HepG2 (cell line): ENCODE data around the gene ZBTB46. TPM values are rescaled to one million over a fixed set of nuclear protein-coding genes. Genes with fewer than 3 reads are reported as not detected.
A peak's percentile ranks its signal among the peaks of the same experiment; 100 is the strongest.

Experiments used
- ATAC-seq: fragments of 200-7000 bp; cut with Tn5 transposase; 3 replicates; pipeline ENCODE4 v1.9.1; 2020; ENCODE audit warnings: mild to moderate bottlenecking, moderate library complexity
- BruUV-seq: library from RNA; stranded (reverse); fragments of 400-500 nt; replicated peaks from 2 replicates; lab custom pipeline; 2021; lab: Mats Ljungman, UMichigan
- CTCF ChIA-PET: fragments of 300-600 bp; formaldehyde crosslinking; extraction: SDS; loops from one replicate; lab custom pipeline; 2021; ENCODE audit warnings: low total read pairs, inconsistent platforms, low intra/inter-chr PET ratio; lab: Yijun Ruan, JAX
- POLR2A ChIA-PET: fragments of 350-600 bp; sonication (Branson Sonifier 250); formaldehyde crosslinking; loops from one replicate; lab custom pipeline; 2020; ENCODE audit warnings: antibody characterized with exemption, inconsistent platforms; lab: Yijun Ruan, JAX
- DNase-seq: peaks from one replicate; pipeline ENCODE4 v3.0.0-alpha.2; 2015; ENCODE audit warnings: low spot score
- FAIRE-seq: peaks from 3 replicates; lab custom pipeline; 2011; peaks lifted over from hg19 to GRCh38; lab: Jason Lieb, UNC
- H2AFZ ChIP-seq: one replicate; pipeline ENCODE4 v1.6.1; 2011; ENCODE audit warnings: low read length, inconsistent platforms
- H3K27ac ChIP-seq: fragments of 300-600 bp; 3 replicates; pipeline ENCODE4 v1.8.0; 2011; ENCODE audit warnings: mixed run types, mild to moderate bottlenecking, mixed read lengths, low read length, inconsistent platforms; ENCODE audit not compliant: insufficient read depth; ENCODE audit errors: extremely low read length
- H3K27me3 ChIP-seq, 2 experiments: fragments of 200-600 bp in 1 of 2; 2 replicates in 1 of 2; 3 replicates in 1 of 2; pipeline versions ENCODE4 v1.6.0 to v1.8.0; 2011; ENCODE audit warnings: low read length in 2 of 2, mild to moderate bottlenecking in 2 of 2, moderate library complexity in 2 of 2, inconsistent platforms in 1 of 2; ENCODE audit not compliant: insufficient read depth in 2 of 2, control insufficient read depth in 1 of 2
- H3K36me3 ChIP-seq, 2 experiments: fragments of 200-600 bp in 1 of 2; replicated peaks in 1 of 2; 2 replicates in 1 of 2; 3 replicates in 1 of 2; pipeline versions ENCODE4 v1.5.1 to v1.8.0; 2011; ENCODE audit warnings: low read length in 2 of 2, inconsistent platforms in 1 of 2; ENCODE audit not compliant: insufficient read depth in 2 of 2, control insufficient read depth in 1 of 2
- H3K4me1 ChIP-seq: 2 replicates; pipeline ENCODE4 v1.5.1; 2012; ENCODE audit warnings: low read length, inconsistent platforms; ENCODE audit not compliant: insufficient read depth
- H3K4me2 ChIP-seq: 2 replicates; pipeline ENCODE4 v1.6.0; 2011; ENCODE audit warnings: low read depth, low read length, inconsistent platforms
- H3K4me3 ChIP-seq, 3 experiments: fragments of 200-600 bp in 1 of 3; sonication (generic), shearing (Covaris generic) in 1 of 3; replicated peaks in 1 of 3; 2 replicates each; pipeline ENCODE4 v1.5.1; 2011 to 2016; ENCODE audit warnings: low read length in 3 of 3, inconsistent platforms in 2 of 3, low read depth in 2 of 3, mild to moderate bottlenecking in 2 of 3, control low read depth in 1 of 3, mixed read lengths in 1 of 3; ENCODE audit not compliant: insufficient read depth in 1 of 3
- H3K79me2 ChIP-seq: one replicate; pipeline ENCODE4 v1.6.1; 2011; ENCODE audit warnings: low read length, inconsistent platforms; ENCODE audit not compliant: insufficient read depth
- H3K9ac ChIP-seq: 2 replicates; pipeline ENCODE4 v1.6.0; 2011; ENCODE audit warnings: mild to moderate bottlenecking, low read depth, low read length, inconsistent platforms; ENCODE audit not compliant: insufficient read depth
- H3K9me3 ChIP-seq: 2 replicates; pipeline ENCODE4 v1.5.1; 2012; ENCODE audit warnings: mild to moderate bottlenecking, low read length
- H4K20me1 ChIP-seq: 2 replicates; pipeline ENCODE4 v1.6.0; 2011; ENCODE audit warnings: inconsistent platforms, mild to moderate bottlenecking, low read length, moderate library complexity; ENCODE audit not compliant: insufficient read depth
- BRCA1 ChIP-seq: sonication (generic); formaldehyde crosslinking; IDR thresholded peaks from 2 replicates; pipeline ENCODE4 v1.4.0; 2020; ENCODE audit warnings: missing genetic modification reagents
- FOSL2 ChIP-seq: sonication (generic); formaldehyde crosslinking; IDR thresholded peaks from 2 replicates; pipeline ENCODE4 v1.4.0; 2020; ENCODE audit warnings: missing genetic modification reagents
- HIVEP1 ChIP-seq: sonication (generic); formaldehyde crosslinking; IDR thresholded peaks from 2 replicates; pipeline ENCODE4 v1.4.0; 2020; ENCODE audit warnings: mild to moderate bottlenecking, missing genetic modification reagents
- KAT7 ChIP-seq: IDR thresholded peaks from 2 replicates; pipeline ENCODE4 v1.6.1; 2018; ENCODE audit warnings: borderline replicate concordance, missing compliant biosample characterization
- KDM6A ChIP-seq: IDR thresholded peaks from 2 replicates; pipeline ENCODE4 v1.6.1; 2016; ENCODE audit warnings: low read depth
- NFE2 ChIP-seq: sonication (generic); formaldehyde crosslinking; IDR thresholded peaks from 2 replicates; pipeline ENCODE4 v1.4.0; 2020; ENCODE audit warnings: missing genetic modification reagents
- SATB2 ChIP-seq: sonication (generic); formaldehyde crosslinking; IDR thresholded peaks from 2 replicates; pipeline ENCODE4 v1.5.0; 2020; ENCODE audit warnings: missing genetic modification reagents
- TMF1 ChIP-seq: sonication (generic); formaldehyde crosslinking; IDR thresholded peaks from 2 replicates; pipeline ENCODE4 v1.8.1; 2022; ENCODE audit warnings: low read depth, missing genetic modification reagents
- USF2 ChIP-seq, 2 experiments: sonication (generic) in 1 of 2; formaldehyde crosslinking in 1 of 2; IDR thresholded peaks; 2 replicates each; pipeline versions ENCODE4 v1.5.1 to v1.6.1; 2011 to 2020; ENCODE audit warnings: borderline replicate concordance in 1 of 2, low read depth in 1 of 2, low read length in 1 of 2, mild to moderate bottlenecking in 1 of 2, missing genetic modification reagents in 1 of 2, moderate library complexity in 1 of 2
- ZBTB3 ChIP-seq: sonication (generic); formaldehyde crosslinking; IDR thresholded peaks from 2 replicates; pipeline ENCODE4 v1.4.0; 2020; ENCODE audit warnings: low read depth, mild to moderate bottlenecking, moderate library complexity, missing genetic modification reagents, borderline replicate concordance
- ZMAT3 ChIP-seq: sonication (generic); formaldehyde crosslinking; conservative IDR thresholded peaks from 2 replicates; pipeline ENCODE4 v1.7.0; 2021; ENCODE audit warnings: missing genetic modification reagents
- ZNF850 ChIP-seq: sonication (generic); formaldehyde crosslinking; conservative IDR thresholded peaks from 2 replicates; pipeline ENCODE4 v1.9.0; 2021; ENCODE audit warnings: mild to moderate bottlenecking, missing genetic modification reagents
- WGBS: methylation state at CpG from one replicate; pipeline ENCODE4 v1.1.6; 2017; ENCODE audit warnings: low lambda C conversion rate; 5-methylcytosine and 5-hydroxymethylcytosine counted together
- in situ Hi-C: cut with HindIII; loops from 2 replicates; pipeline ENCODE4 v1.10.0; 2017; ENCODE audit warnings: low pct_unique_long_range_greater_than_20kb; ENCODE audit not compliant: extremely low pct_ligation_motif_present
- intact Hi-C: fragments of 100-400 bp; cut with micrococcal nuclease; formaldehyde crosslinking; loops from one replicate; pipeline ENCODE4 v1.10.0; 2022; ENCODE audit not compliant: unreplicated experiment
- polyA plus RNA-seq, 8 experiments: library from polyadenylated mRNA; depleted of rRNA in 3 of 8; stranded (reverse) in 7 of 8; unstranded in 1 of 8; fragments of >200 nt; fragmentation: Illumina TruSeq in 4 of 8; extraction: Trizol in 4 of 8; gene quantifications; 2 replicates each; pipeline versions ENCODE4 v1.2.1 to v1.2.3, GENCODE V29; 2011 to 2016; ENCODE audit warnings: low read depth in 4 of 8, missing spikeins in 1 of 8, mixed read lengths in 1 of 8; ENCODE audit not compliant: insufficient read depth in 1 of 8
- total RNA-seq, 5 experiments: library from RNA; depleted of rRNA; stranded (reverse); fragments of >200 nt; fragmentation: Illumina TruSeq; extraction: Trizol; gene quantifications; 2 replicates each; pipeline ENCODE4 v1.2.3, GENCODE V29; 2016; ENCODE audit warnings: low read depth in 1 of 5

ZBTB46 gene
- total and polyA plus RNA-seq, 2 of the 13 experiments (the other 11 are each of a cell fraction or from before 2014, with no cell fraction given), result 1.6 to 13.5 TPM

- intact Hi-C loops, result loop anchor here (2.0 kb wide), 1 partner anchor 77 kb away; the partner anchor contains the start of gene TPD52L2
- POLR2A ChIA-PET, result no interaction called here
- FAIRE-seq, result no peak
These were observed 43.3 kb downstream of the ZBTB46 start for GRCh38 chr20:63787749-63788148.

More at GRCh38 chr20:63787749-63788148, 43.3 kb downstream of the ZBTB46 start:
- H2AFZ ChIP-seq, result no peak overlapping the region
- CTCF ChIA-PET, result no interaction called here
- in situ Hi-C loops, result loop anchor here (5.0 to 10.0 kb wide), 2 partner anchors 70 to 83 kb away; partner anchors contain the start of genes ARFRP1 and ZGPAT
- WGBS, result 95% methylated on average over 16 of the region's 16 CpGs
- TF ChIP-seq TMF1 (CRISPR knock-in tag) (no peak), BRCA1 (CRISPR knock-in tag) (no peak), ZBTB3 (no peak), NFE2 (CRISPR knock-in tag) (no peak), KAT7 (no peak), HIVEP1 (CRISPR knock-in tag) (no peak), USF2 (IDR thresholded peaks at IDR 0.05; ENCODE audit: low read depth, low read length) (no peak), USF2 (CRISPR knock-in tag; IDR thresholded peaks at IDR 0.05; ENCODE audit: borderline replicate concordance) (no peak), KDM6A (CRISPR knock-in tag) (no peak), SATB2 (CRISPR knock-in tag) (no peak), ZNF850 (CRISPR knock-in tag) (no peak), ZMAT3 (no peak), FOSL2 (no peak)
- TF ChIP-seq, all 625 proteins: peak for 0
- Histone ChIP-seq H3K27ac (peak overlapping the region; percentile 69), H3K9me3 (no peaks in the 10 kb centered on the region), H3K9ac (no peak overlapping the region), H3K4me1 (peaks cover 53% of the 10 kb centered on the region), H3K4me3 (no peak overlapping the region), H3K27me3 (no peaks in the 10 kb centered on the region), H3K36me3 (no peaks in the 10 kb centered on the region), H3K79me2 (no peaks in the 10 kb centered on the region), H3K4me2 (no peak overlapping the region), H4K20me1 (no peaks in the 10 kb centered on the region)
- BruUV-seq, result no TSS peak
- ATAC-seq, result no peak
- no peak for DNase-seq
